T follicular helper cell (primary cell): ENCODE results near the gene RGL1.
"Not testable (repeated sequence)": the region's sequence is repeated elsewhere in the genome, so short reads cannot be mapped to it uniquely, and the experiment has no call there.

Experiments
- DNase-seq: peaks from one replicate; pipeline ENCODE4 v3.0.0-alpha.2; 2020; ENCODE audit warnings: low read depth

The RGL1 gene

GRCh38 chr1:183785921-183786320, 19.0 kb upstream of the RGL1 start:
- not testable (repeated sequence) for DNase-seq

GRCh38 chr1:183787704-183788103, 17.2 kb upstream of the RGL1 start:
- no peak for DNase-seq

GRCh38 chr1:183791319-183791718, 13.6 kb upstream of the RGL1 start:
- no peak for DNase-seq

- DNase-seq = no peak
Measured at GRCh38 chr1:183792300-183792699, 12.6 kb upstream of the RGL1 start.

- no peak for DNase-seq
Measured at GRCh38 chr1:183794088-183794487, 10.8 kb upstream of the RGL1 start.

GRCh38 chr1:183800449-183800848, 4.5 kb upstream of the RGL1 start:
- DNase-seq = no peak

GRCh38 chr1:183801649-183802048, 3.3 kb upstream of the RGL1 start:
- no peak for DNase-seq

- no peak for DNase-seq
Measured at GRCh38 chr1:183804387-183804786, 533 bp upstream of the RGL1 start.

GRCh38 chr1:183806125-183806524, 1.2 kb downstream of the RGL1 start:
- no peak for DNase-seq

- no peak for DNase-seq
Measured at GRCh38 chr1:183806675-183807074, 1.8 kb downstream of the RGL1 start.

GRCh38 chr1:183807549-183808168, 2.7 kb downstream of the RGL1 start:
- no peak for DNase-seq

GRCh38 chr1:183808296-183809027, 3.5 kb downstream of the RGL1 start:
- DNase-seq = no peak

- no peak for DNase-seq
Measured at GRCh38 chr1:183810121-183810520, 5.2 kb downstream of the RGL1 start.

GRCh38 chr1:183810756-183811544, 6.0 kb downstream of the RGL1 start:
- no peak for DNase-seq

GRCh38 chr1:183812128-183812527, 7.2 kb downstream of the RGL1 start:
- DNase-seq = no peak

GRCh38 chr1:183812686-183813569, 8.0 kb downstream of the RGL1 start:
- DNase-seq = no peak

GRCh38 chr1:183814121-183814681, 9.3 kb downstream of the RGL1 start:
- no peak for DNase-seq

- no peak for DNase-seq
Measured at GRCh38 chr1:183816110-183816509, 11.2 kb downstream of the RGL1 start.

GRCh38 chr1:183817576-183818288, 12.8 kb downstream of the RGL1 start:
- no peak for DNase-seq

GRCh38 chr1:183819059-183819458, 14.1 kb downstream of the RGL1 start:
- DNase-seq = no peak

- no peak for DNase-seq
Measured at GRCh38 chr1:183821309-183821888, 16.5 kb downstream of the RGL1 start.
